Stimulated activated CD8-positive, alpha-beta memory T cell treated with anti-CD3 and anti-CD28 coated beads, Interleukin-15, amount 100 ng/mL, for 48 hours (primary cell): Measurements from ENCODE around the gene MLLT3.

ENCODE experiments used
- DNase-seq, 2 donors: peaks; one replicate each; pipeline ENCODE4 v3.0.0-alpha.2; 2020; ENCODE audit warnings: low read depth in 2 of 2

The MLLT3 gene

DNA sequence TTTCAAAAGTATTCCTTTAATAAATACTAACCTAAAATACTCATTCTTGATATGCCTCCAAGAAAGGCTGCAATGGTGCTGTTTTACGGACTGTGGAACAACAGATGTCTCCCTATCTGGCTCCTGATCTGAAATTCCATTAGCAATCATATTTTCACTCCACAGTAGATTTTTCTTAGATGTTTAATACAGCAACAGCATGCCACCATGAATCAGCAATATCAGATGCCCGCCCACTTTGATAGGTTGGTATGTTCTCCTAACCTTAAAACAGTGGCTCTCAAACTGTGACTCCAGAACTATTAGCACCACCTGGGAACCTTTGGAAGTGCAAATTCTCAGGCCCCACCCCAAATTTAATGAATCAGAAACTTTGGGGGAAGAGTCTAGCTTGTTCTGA, 110.2 kb downstream of the MLLT3 start:
- DNase-seq, result no peak

- no peak for DNase-seq
Measured at GRCh38 chr9:20511686-20512085, 110.6 kb downstream of the MLLT3 start.

DNA sequence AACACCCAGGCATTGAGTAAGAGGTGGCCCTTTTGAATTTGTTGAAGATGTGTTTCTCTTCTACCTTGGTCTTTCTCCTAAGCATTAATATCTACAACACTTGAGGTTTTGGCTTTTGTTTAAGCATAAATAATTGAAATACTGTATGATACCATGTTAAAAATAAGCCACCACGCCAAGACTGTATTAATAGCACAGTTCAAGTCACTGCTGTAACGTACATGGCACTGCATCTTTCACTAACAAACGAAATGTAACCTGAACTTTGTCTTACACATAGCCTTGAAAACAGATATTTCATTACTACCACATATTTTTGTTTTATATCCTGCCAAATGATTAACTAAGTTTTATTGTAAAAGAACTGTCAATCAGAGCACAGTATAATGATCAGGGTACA, 112.8 kb downstream of the MLLT3 start:
- DNase-seq, result no peak

DNA sequence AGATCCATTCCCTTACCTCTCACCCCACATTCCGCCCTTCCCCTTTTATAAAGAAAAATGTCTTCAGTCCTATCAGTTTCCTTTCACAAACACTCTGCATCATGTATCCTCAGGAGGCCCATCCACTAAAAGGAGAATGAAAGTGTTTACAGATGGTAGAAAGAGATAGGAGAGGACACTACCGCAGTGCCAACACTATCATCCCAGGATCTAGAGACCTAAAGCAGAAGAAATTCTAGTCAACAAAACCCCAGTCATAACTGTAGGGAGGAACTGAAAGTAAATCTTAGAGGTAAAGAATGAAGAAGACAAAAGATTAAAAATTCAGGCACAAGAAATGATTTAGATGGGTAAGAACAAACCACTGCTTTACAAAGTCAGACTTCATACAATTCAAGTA, 114.1 kb downstream of the MLLT3 start:
- DNase-seq, result no peak

DNA sequence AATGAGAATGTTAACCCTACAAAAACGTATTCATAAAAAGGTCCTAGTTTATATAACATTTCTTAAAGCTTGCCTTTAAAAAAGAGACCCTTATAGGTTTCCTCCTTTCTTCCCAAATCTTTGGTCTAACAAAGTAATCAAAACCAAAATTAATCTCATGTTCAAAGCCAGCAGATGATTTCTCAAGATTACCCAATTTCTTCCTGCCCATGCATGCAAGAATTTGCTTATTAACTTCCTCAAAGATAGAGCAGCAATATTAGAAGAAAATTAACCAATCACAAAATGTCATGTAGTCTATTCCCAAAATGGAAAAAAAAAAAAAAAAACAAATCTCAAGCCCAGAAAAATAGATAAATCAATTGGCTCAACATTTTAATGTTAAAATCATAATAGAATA, 114.9 kb downstream of the MLLT3 start:
- DNase-seq, result no peak

GRCh38 chr9:20506099-20506900, 116.0 kb downstream of the MLLT3 start:
- no peak for DNase-seq

DNA sequence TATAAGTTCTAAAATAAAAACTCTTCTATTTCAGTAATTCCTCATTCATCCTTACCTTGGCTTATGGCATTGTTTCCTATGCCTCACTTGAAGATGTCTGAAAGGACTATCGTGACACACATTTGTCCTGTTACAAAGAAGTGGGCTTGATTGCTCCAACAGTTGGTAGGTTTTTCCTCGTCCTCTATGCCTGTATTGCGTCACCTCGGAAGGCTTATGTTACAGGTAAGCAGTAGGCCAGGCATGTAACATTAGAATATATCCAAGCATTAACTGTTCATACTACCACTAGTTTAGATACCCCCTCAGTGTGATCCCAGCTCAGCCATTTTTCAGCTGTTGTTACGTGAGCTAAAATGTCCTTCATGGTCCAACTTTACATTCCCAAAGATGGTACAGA, 116.7 kb downstream of the MLLT3 start:
- no peak for DNase-seq

DNA sequence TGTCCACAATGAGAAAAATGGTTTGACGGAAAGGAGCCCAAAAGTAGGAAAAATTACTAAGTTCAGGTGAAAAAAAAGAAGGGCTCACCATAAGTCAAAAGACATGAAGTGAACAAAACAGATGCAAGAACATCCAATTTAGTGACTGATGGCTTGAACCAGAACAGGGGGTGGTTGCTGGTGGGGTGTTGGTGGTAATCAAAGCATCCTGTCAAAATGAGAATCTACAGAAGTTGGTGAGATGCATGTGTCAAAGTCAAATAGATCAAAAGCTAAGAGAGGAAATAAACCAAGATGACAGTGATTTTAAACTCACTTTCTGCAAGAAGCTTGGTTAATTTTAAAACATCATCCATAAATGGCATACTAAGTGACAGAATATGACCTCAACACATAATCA, 117.4 kb downstream of the MLLT3 start:
- no peak for DNase-seq

GRCh38 chr9:20500101-20500500, 122.2 kb downstream of the MLLT3 start:
- no peak for DNase-seq

DNA sequence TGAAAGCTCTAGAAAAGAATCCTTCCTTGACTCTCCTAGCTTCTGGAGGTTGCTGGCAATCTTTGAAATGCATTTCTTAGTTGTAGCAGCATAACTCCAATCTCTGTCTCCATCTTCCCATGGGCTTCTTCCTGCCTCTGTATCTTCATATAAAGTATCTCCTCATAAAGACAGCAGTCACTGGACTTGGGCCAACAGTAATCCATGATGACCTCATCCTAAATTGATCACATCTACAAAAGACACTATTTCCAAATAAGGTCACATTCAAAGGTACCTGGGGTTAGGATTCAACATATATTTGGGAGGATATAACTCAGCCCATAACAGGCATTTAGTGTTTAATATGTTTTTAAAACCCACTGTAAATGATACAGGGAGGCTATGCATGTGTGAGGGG, 123.3 kb downstream of the MLLT3 start:
- no peak for DNase-seq

- no peak for DNase-seq
Measured at GRCh38 chr9:20496328-20496727, 126.0 kb downstream of the MLLT3 start.

DNA sequence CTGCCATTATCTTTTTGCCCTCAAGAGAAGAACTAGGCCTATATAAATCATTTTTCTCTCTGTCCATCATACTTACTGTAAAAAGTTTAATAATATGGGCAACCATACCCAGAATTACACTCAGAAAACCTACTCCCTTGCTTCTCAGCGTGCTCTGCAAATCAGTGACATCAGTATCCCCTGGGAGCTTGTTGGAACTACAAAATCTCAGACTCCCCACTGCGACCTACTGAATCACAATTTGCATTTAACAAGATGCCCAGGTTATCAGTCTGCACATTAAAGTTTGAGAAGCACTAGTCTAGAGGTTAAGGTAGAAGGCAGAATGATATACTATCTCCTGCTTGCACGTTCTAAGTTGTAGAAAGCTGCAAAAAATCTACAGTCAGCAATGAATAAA, 127.2 kb downstream of the MLLT3 start:
- DNase-seq, result no peak

DNA sequence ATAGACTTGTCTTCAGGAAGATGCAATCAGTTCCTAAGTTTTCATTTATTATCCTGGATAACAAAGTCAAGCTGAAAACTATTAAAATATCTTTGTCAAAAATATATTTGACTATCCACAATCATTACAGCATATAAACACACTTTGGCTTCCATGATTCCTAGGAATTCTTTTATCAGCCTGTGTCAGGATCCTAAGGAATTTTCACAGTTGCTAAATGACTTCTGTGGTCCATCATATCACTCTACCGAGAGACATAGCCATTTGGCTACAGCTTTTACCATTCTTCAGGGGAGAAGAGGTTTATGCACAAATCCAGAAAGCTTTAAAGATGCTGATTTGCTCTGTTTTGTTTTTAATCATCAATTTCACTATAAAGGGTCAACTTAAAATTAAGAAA, 128.3 kb downstream of the MLLT3 start:
- DNase-seq, result no peak

- DNase-seq, result no peak
Measured at GRCh38 chr9:20492772-20493171, 129.5 kb downstream of the MLLT3 start.

- DNase-seq, result no peak
Measured at GRCh38 chr9:20491612-20492011, 130.7 kb downstream of the MLLT3 start.

DNA sequence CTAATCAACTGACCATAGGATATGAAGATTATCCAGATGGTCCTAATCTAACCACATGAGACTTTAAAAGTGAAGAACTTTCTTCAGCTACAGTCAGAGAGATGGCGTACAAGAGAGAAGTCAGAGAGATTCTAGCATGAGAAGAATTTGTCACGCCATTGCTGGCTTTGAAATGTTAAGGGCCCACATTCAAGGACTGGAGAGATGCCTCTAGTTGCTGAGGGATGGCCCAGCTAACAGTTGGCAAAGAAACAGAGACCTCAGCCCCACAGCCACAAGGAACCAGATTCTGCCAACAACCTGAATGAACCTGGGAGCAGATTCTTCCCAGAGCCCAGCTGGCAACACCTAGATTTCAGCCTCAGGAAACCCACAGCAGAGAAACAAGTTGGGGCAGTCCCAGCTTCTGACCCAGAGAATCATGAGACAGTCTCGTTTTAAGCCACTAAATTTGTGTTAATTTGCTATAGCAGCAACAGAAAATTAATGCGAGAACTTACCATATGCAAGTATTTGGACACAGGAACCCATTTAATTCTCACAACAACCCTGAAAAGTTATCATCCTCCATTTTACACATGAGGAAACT, 132.0 kb downstream of the MLLT3 start:
- DNase-seq, result no peak

GRCh38 chr9:20488691-20489090, 133.6 kb downstream of the MLLT3 start:
- no peak for DNase-seq

GRCh38 chr9:20486552-20486951, 135.7 kb downstream of the MLLT3 start:
- no peak for DNase-seq

- no peak for DNase-seq
Measured at GRCh38 chr9:20481437-20481836, 140.9 kb downstream of the MLLT3 start.

DNA sequence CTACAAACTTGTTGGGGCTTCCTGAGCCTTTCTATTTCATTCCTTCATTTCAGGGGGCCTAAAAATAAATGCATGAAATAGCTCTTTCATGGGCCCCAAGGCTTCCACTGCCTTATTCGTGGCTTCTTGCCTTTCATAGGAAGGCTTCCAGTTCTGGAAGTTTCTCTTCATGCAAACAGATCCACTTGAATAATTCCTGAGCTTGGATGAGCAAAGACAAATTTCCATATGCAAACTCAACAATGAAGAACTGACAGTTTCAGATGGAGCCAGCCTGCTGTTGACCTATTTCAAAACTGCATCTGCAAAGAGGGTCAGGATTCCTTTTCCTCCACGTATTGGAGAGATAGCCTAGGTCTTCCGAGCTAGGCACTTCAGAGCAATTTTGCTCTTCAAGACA, 142.1 kb downstream of the MLLT3 start:
- no peak for DNase-seq

DNA sequence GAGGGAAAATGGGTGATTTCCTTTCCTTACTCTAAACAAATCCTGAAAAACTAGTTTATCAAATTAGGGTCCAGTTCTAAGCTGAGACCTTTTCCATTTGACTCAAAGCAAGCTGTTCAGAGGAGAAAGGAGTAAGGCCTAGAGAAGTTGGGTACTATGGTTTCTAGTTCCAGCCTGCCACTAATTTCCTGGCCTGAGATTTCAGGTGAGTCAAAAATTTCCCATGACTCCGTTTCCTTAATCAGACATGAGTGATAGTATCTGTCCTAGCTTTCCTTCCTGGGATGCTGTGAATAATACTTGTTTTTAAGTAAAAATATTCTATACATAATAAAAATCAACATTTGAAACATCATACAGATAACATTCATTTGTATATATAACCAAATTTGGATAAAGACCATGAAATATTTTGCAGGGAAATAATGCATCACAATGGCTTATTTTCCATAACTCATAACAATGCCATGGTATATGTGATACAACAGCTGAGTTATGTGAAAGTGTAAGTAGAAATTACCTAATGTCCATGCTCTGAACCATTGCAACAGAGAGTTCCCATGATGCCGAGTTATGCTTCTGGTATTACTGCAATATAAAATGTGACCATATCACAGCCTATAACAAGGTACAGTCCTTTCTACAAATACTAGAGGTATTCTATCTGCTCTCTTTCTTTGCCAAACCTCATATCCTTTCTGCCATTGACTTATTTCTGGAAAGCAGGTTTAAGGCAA, 142.7 kb downstream of the MLLT3 start:
- no peak for DNase-seq

DNA sequence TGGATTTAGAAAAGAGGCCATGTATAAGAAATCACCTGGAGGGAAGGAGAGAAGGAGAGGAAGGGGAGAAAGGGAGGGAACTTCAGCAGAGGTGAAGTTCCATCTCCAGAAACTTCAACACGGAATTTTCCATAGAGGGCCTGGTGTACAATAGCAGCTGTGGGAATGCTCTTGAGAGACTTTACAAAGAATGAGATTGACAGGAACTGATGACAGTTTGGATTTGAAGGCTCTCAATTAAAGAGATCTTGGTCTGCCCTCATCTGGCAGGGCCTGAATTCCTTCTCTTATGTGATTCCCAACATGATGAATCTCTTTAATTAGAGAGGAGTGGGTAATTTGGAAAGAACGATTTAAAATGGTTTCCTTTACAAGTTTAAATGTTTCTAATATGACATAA, 143.5 kb downstream of the MLLT3 start:
- DNase-seq, result no peak
